DND-41 (cell line): ENCODE data around the gene C5orf34.
A peak's percentile ranks its signal among the peaks of the same experiment; 100 is the strongest.
"Not testable (repeated sequence)": the region's sequence is repeated elsewhere in the genome, so short reads cannot be mapped to it uniquely, and the experiment has no call there.

Source experiments
- ATAC-seq: fragments of 200-7000 bp; cut with Tn5 transposase; 3 replicates; pipeline ENCODE4 v1.9.1; 2021; ENCODE audit warnings: low read depth; ENCODE audit not compliant: insufficient read depth
- DNase-seq: peaks from one replicate; pipeline ENCODE4 v3.0.0-alpha.2; 2020
- H2AFZ ChIP-seq: 2 replicates; pipeline ENCODE4 v1.6.0; 2012; ENCODE audit warnings: low read depth, low read length
- H3K27ac ChIP-seq: 2 replicates; pipeline ENCODE4 v1.5.1; 2012; ENCODE audit warnings: low read length, inconsistent platforms
- H3K27me3 ChIP-seq: fragments of 200-600 bp; sonication (generic); 2 replicates; pipeline ENCODE4 v1.6.0; 2012; ENCODE audit warnings: low read length, mild to moderate bottlenecking, inconsistent platforms; ENCODE audit not compliant: insufficient read depth, poor library complexity
- H3K36me3 ChIP-seq: 2 replicates; pipeline ENCODE4 v1.5.1; 2012; ENCODE audit warnings: low read length, inconsistent platforms; ENCODE audit not compliant: insufficient read depth
- H3K4me1 ChIP-seq: 2 replicates; pipeline ENCODE4 v1.5.1; 2012; ENCODE audit warnings: mild to moderate bottlenecking, low read length; ENCODE audit not compliant: insufficient read depth
- H3K4me2 ChIP-seq: 2 replicates; pipeline ENCODE4 v1.6.0; 2012; ENCODE audit warnings: mild to moderate bottlenecking, moderate library complexity, low read length, inconsistent platforms; ENCODE audit not compliant: insufficient read depth
- H3K4me3 ChIP-seq, 2 experiments: fragments of 200-600 bp in 1 of 2; shearing (Covaris generic) in 1 of 2; 2 replicates each; pipeline ENCODE4 v1.5.1; 2012 to 2016; ENCODE audit warnings: inconsistent platforms in 2 of 2, low read length in 2 of 2, mild to moderate bottlenecking in 2 of 2, low read depth in 1 of 2, moderate library complexity in 1 of 2
- H3K79me2 ChIP-seq: 2 replicates; pipeline ENCODE4 v1.6.0; 2012; ENCODE audit warnings: low read length, inconsistent platforms; ENCODE audit not compliant: insufficient read depth
- H3K9ac ChIP-seq: 2 replicates; pipeline ENCODE4 v1.6.0; 2012; ENCODE audit warnings: low read depth, mild to moderate bottlenecking, inconsistent platforms, low read length, moderate library complexity
- H3K9me3 ChIP-seq: 2 replicates; pipeline ENCODE4 v1.5.1; 2012; ENCODE audit warnings: low read length, moderate library complexity, mild to moderate bottlenecking, inconsistent platforms; ENCODE audit not compliant: insufficient read depth, severe bottlenecking
- H4K20me1 ChIP-seq: 2 replicates; pipeline ENCODE4 v1.6.0; 2012; ENCODE audit warnings: low read length; ENCODE audit not compliant: insufficient read depth
- EZH2 ChIP-seq: IDR thresholded peaks from 3 replicates; pipeline ENCODE4 v1.6.1; 2012; ENCODE audit warnings: borderline replicate concordance, low read depth, mild to moderate bottlenecking, moderate library complexity, low read length, inconsistent platforms; ENCODE audit not compliant: severe bottlenecking
- TF ChIP-seq, protein P1 (sequence below): IDR thresholded peaks from 2 replicates; pipeline ENCODE4 v1.5.1; 2012; ENCODE audit warnings: borderline replicate concordance, low read length, moderate library complexity, mild to moderate bottlenecking; ENCODE audit not compliant: poor library complexity, severe bottlenecking; ENCODE audit errors: extremely low read depth

The C5orf34 gene

DNA sequence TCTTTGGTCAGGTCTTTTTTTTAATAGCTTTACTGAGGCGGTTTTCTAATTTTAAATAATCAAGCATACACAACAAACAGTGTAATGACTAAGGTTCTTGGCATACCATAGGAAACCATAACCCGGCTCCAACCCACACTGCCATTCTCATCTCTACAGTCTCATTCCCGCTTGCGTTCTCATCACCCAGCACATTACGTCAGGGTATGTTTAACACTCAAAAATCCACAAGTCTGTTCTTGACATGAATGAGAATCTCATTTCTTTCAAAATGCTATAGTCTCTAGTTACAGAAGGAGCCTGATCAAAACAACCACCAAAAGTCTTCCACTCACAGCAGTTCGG lies 505 bp downstream of the C5orf34 start:
- Histone ChIP-seq H3K9me3 (no peaks in the 10 kb centered on the region), H4K20me1 (no peaks in the 10 kb centered on the region), H3K9ac (peak overlapping the region; percentile 67), H2AFZ (peak overlapping the region; percentile 78), H3K4me2 (peak overlapping the region; percentile 86), H3K36me3 (peaks cover 6% of the 10 kb centered on the region; the same call in 1 of the 2 replicates), H3K4me3 (peak overlapping the region; percentile 46 to 72), H3K4me1 (peaks cover 31% of the 10 kb centered on the region), H3K27ac (peak overlapping the region; percentile 91), H3K27me3 (no peaks in the 10 kb centered on the region), H3K79me2 (peaks cover 40% of the 10 kb centered on the region)
- peak; percentile 56 for ATAC-seq
- no peak for TF ChIP-seq EZH2
- TF ChIP-seq, protein P1, sequence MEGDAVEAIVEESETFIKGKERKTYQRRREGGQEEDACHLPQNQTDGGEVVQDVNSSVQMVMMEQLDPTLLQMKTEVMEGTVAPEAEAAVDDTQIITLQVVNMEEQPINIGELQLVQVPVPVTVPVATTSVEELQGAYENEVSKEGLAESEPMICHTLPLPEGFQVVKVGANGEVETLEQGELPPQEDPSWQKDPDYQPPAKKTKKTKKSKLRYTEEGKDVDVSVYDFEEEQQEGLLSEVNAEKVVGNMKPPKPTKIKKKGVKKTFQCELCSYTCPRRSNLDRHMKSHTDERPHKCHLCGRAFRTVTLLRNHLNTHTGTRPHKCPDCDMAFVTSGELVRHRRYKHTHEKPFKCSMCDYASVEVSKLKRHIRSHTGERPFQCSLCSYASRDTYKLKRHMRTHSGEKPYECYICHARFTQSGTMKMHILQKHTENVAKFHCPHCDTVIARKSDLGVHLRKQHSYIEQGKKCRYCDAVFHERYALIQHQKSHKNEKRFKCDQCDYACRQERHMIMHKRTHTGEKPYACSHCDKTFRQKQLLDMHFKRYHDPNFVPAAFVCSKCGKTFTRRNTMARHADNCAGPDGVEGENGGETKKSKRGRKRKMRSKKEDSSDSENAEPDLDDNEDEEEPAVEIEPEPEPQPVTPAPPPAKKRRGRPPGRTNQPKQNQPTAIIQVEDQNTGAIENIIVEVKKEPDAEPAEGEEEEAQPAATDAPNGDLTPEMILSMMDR = no peak
- no peak for DNase-seq

DNA sequence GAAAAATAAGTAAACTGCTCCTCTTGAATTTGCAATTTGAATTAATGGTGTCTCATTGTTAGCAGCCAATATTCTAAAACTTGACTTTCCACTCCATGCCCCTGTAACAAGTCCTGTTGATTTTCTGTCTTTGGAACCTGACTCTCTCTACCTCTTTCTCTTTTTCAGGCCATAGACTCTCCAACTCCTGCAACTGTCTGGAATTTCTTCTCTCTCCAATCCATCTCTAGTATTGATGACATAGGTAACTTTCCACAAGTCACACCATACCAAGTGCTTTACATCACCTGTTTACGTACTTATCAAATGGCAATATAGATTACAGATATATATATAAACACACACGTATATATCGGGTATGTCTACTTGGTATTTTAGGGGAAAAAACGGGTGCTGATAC lies 923 bp downstream of the C5orf34 start:
- H4K20me1 ChIP-seq = no peaks in the 10 kb centered on the region
- H3K4me1 ChIP-seq = peaks cover 31% of the 10 kb centered on the region
- peaks cover 44% of the 10 kb centered on the region for H3K79me2 ChIP-seq
- H3K27me3 ChIP-seq = no peaks in the 10 kb centered on the region
- H3K27ac ChIP-seq = peak overlapping the region; percentile 91
- peak overlapping the region; percentile 46 to 72 for H3K4me3 ChIP-seq
- peak overlapping the region; percentile 78 for H2AFZ ChIP-seq
- TF ChIP-seq, protein P1 = no peak
- TF ChIP-seq EZH2 = no peak
- H3K36me3 ChIP-seq = peaks cover 10% of the 10 kb centered on the region; the same call in 1 of the 2 replicates
- H3K4me2 ChIP-seq = peak overlapping the region; percentile 86
- no peak for ATAC-seq
- no peak for DNase-seq
- no peaks in the 10 kb centered on the region for H3K9me3 ChIP-seq
- peak overlapping the region; percentile 67 for H3K9ac ChIP-seq

DNA sequence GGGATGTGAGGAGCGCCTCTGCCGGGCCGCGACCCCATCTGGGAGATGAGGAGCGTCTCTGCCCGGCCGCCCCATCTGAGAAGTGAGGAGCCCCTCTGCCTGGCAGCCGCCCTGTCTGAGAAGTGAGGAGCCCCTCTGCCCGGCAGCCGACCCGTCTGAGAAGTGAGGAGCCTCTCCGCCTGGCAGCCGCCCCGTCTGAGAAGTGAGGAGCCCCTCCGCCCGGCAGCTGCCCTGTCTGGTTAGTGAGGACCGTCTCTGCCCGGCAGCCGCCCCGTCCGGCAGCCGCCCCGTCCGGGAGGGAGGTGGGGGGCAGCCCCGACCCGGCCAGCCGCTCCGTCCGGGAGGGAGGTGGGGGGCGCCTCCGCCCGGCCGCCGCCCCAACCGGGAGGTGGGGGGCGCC lies 3.9 kb downstream of the C5orf34 start:
- not testable (repeated sequence) for H3K27me3 ChIP-seq, H3K4me3 ChIP-seq, H3K4me2 ChIP-seq, H3K27ac ChIP-seq, H2AFZ ChIP-seq, DNase-seq, H3K9ac ChIP-seq, ATAC-seq, H3K9me3 ChIP-seq, H4K20me1 ChIP-seq
- Histone ChIP-seq H3K79me2 (peaks cover 58% of the 10 kb centered on the region), H3K4me1 (peaks cover 29% of the 10 kb centered on the region), H3K36me3 (peaks cover 34% of the 10 kb centered on the region)

DNA sequence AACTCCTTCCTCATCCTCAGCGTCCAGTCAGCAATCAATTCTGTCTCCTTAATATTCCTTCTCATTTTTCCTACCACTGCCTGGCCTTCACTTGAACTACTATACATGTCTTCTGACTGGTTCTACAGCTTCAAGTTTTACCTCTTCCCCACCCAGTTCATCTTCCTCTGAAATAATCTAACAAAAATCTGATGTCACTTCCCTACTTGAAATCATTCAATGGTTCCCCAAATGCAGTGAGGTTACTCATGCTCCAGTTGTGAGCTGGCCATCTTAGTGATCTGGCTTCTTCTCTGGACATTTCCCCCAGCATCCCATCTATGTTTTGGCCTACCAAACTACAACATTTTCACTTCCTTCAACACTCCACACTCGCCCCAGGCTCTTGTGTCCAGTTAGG lies 16.4 kb downstream of the C5orf34 start:
- no peaks in the 10 kb centered on the region for H3K4me1 ChIP-seq
- H3K36me3 ChIP-seq = peaks cover 58% of the 10 kb centered on the region
- no peaks in the 10 kb centered on the region for H3K27me3 ChIP-seq
- H3K79me2 ChIP-seq = no peaks in the 10 kb centered on the region
- H3K4me2 ChIP-seq = no peak overlapping the region
- no peak overlapping the region for H3K9ac ChIP-seq
- H4K20me1 ChIP-seq = no peaks in the 10 kb centered on the region
- no peak for TF ChIP-seq EZH2
- TF ChIP-seq, protein P1 = no peak
- no peak overlapping the region for H3K4me3 ChIP-seq
- H3K9me3 ChIP-seq = no peaks in the 10 kb centered on the region
- no peak overlapping the region for H3K27ac ChIP-seq
- ATAC-seq (no peak), DNase-seq (no peak)
- no peak overlapping the region for H2AFZ ChIP-seq
